H9 (cell line): ENCODE results near the gene ZNHIT2. TPM values are rescaled to one million over a fixed set of nuclear protein-coding genes. Genes with fewer than 3 reads are reported as not detected.

Source experiments
- DNase-seq: peaks from one replicate; pipeline ENCODE4 v3.0.0-alpha.2; 2017
- H2AFZ ChIP-seq: one replicate; pipeline ENCODE4 v1.6.1; 2013; ENCODE audit warnings: mild to moderate bottlenecking, low read length, control low read depth, moderate library complexity
- H2AK5ac ChIP-seq: 2 replicates; pipeline ENCODE4 v1.6.1; 2013; ENCODE audit warnings: low read length, control low read depth, mixed read lengths; ENCODE audit not compliant: insufficient read length
- H2BK120ac ChIP-seq: one replicate; pipeline ENCODE4 v1.6.1; 2013; ENCODE audit warnings: low read depth, mild to moderate bottlenecking, low read length, control low read depth, inconsistent platforms; ENCODE audit not compliant: poor library complexity, severe bottlenecking
- H2BK12ac ChIP-seq: 2 replicates; pipeline ENCODE4 v1.6.1; 2013; ENCODE audit warnings: low read length, control low read depth, mixed read lengths, low read depth; ENCODE audit not compliant: insufficient read length
- H2BK15ac ChIP-seq: 2 replicates; pipeline ENCODE4 v1.6.1; 2013; ENCODE audit warnings: low read depth, low read length, control low read depth
- H2BK20ac ChIP-seq: one replicate; pipeline ENCODE4 v1.6.1; 2013; ENCODE audit warnings: low read depth, mild to moderate bottlenecking, low read length, control low read depth, inconsistent platforms; ENCODE audit not compliant: poor library complexity, severe bottlenecking
- H2BK5ac ChIP-seq: 2 replicates; pipeline ENCODE4 v1.6.1; 2013; ENCODE audit warnings: low read length, control low read depth, mixed read lengths; ENCODE audit not compliant: insufficient read length
- H3K14ac ChIP-seq: 2 replicates; pipeline ENCODE4 v1.6.1; 2013; ENCODE audit warnings: low read length, control low read depth; ENCODE audit not compliant: insufficient read depth
- H3K18ac ChIP-seq: 2 replicates; pipeline ENCODE4 v1.6.1; 2013; ENCODE audit warnings: low read depth, mild to moderate bottlenecking, mixed read lengths, low read length, control low read depth; ENCODE audit not compliant: insufficient read length
- H3K23ac ChIP-seq: 2 replicates; pipeline ENCODE4 v1.6.1; 2013; ENCODE audit warnings: low read length, control low read depth, mixed read lengths, low read depth; ENCODE audit not compliant: insufficient read length
- H3K23me2 ChIP-seq: 2 replicates; pipeline ENCODE4 v1.6.1; 2013; ENCODE audit warnings: low read depth, mild to moderate bottlenecking, mixed read lengths, low read length, control low read depth; ENCODE audit not compliant: insufficient read length, poor library complexity, severe bottlenecking
- H3K27ac ChIP-seq: 2 replicates; pipeline ENCODE4 v1.5.1; 2013; ENCODE audit warnings: low read length, control low read depth, mixed read lengths, low read depth; ENCODE audit not compliant: insufficient read length
- H3K27me3 ChIP-seq: 2 replicates; pipeline ENCODE4 v1.6.1; 2013; ENCODE audit warnings: low read length, control low read depth, inconsistent platforms; ENCODE audit not compliant: insufficient read depth
- H3K4ac ChIP-seq: 2 replicates; pipeline ENCODE4 v1.6.1; 2013; ENCODE audit warnings: low read depth, mild to moderate bottlenecking, control low read depth, inconsistent platforms, low read length, moderate library complexity
- H3K4me1 ChIP-seq: 2 replicates; pipeline ENCODE4 v1.6.1; 2013; ENCODE audit warnings: low read length, control low read depth, inconsistent platforms; ENCODE audit not compliant: insufficient read depth
- H3K4me2 ChIP-seq: 2 replicates; pipeline ENCODE4 v1.6.1; 2013; ENCODE audit warnings: low read length, control low read depth, mixed read lengths; ENCODE audit not compliant: insufficient read length, insufficient read depth
- H3K56ac ChIP-seq: 2 replicates; pipeline ENCODE4 v1.6.1; 2013; ENCODE audit warnings: low read depth, mild to moderate bottlenecking, mixed read lengths, low read length, control low read depth; ENCODE audit not compliant: insufficient read length
- H3K79me1 ChIP-seq: 2 replicates; pipeline ENCODE4 v1.6.1; 2013; ENCODE audit warnings: low read depth, mild to moderate bottlenecking, moderate library complexity, low read length, control low read depth, inconsistent platforms; ENCODE audit not compliant: insufficient read depth, poor library complexity, severe bottlenecking
- H3K79me2 ChIP-seq: 2 replicates; pipeline ENCODE4 v1.6.1; 2013; ENCODE audit warnings: low read length, control low read depth, inconsistent platforms; ENCODE audit not compliant: insufficient read depth
- H3K9ac ChIP-seq: 2 replicates; pipeline ENCODE4 v1.6.1; 2013; ENCODE audit warnings: low read length, control low read depth, mixed read lengths; ENCODE audit not compliant: insufficient read length; ENCODE audit errors: extremely low read depth
- H3K9me3 ChIP-seq: one replicate; pipeline ENCODE4 v1.6.1; 2013; ENCODE audit warnings: low read depth, low read length, inconsistent platforms; ENCODE audit not compliant: control insufficient read depth
- H3T11ph ChIP-seq: one replicate; pipeline ENCODE4 v1.6.1; 2013; ENCODE audit warnings: mild to moderate bottlenecking, low read length, control low read depth, inconsistent platforms
- H4K20me1 ChIP-seq: one replicate; pipeline ENCODE4 v1.6.1; 2013; ENCODE audit not compliant: control insufficient read depth, insufficient read length, insufficient read depth
- H4K5ac ChIP-seq: 2 replicates; pipeline ENCODE4 v1.6.1; 2013; ENCODE audit warnings: low read depth, mild to moderate bottlenecking, mixed read lengths, low read length, control low read depth; ENCODE audit not compliant: insufficient read length
- H4K8ac ChIP-seq: replicated peaks from 2 replicates; pipeline ENCODE4 v1.6.1; 2013; ENCODE audit warnings: low read length, control low read depth, mixed read lengths, low read depth; ENCODE audit not compliant: insufficient read length
- H4K91ac ChIP-seq: 2 replicates; pipeline ENCODE4 v1.6.1; 2013; ENCODE audit warnings: low read depth, mild to moderate bottlenecking, moderate library complexity, mixed read lengths, low read length, control low read depth; ENCODE audit not compliant: insufficient read length
- H3K27ac Mint-ChIP-seq, 3 experiments: 2 replicates in 2 of 3; 3 replicates in 1 of 3; pipeline ENCODE4 v1.8.0; 2020 to 2021; ENCODE audit warnings: mixed read lengths in 3 of 3, mild to moderate bottlenecking in 1 of 3, moderate library complexity in 1 of 3
- H3K27me3 Mint-ChIP-seq: 2 replicates; pipeline ENCODE4 v1.8.0; 2021; ENCODE audit warnings: low read depth, mild to moderate bottlenecking, moderate library complexity, mixed read lengths
- H3K36me3 Mint-ChIP-seq, 3 experiments: 2 replicates in 2 of 3; 3 replicates in 1 of 3; pipeline ENCODE4 v1.8.0; 2020 to 2021; ENCODE audit warnings: low read depth in 3 of 3, mixed read lengths in 3 of 3; ENCODE audit not compliant: insufficient read depth in 1 of 3
- H3K4me1 Mint-ChIP-seq, 2 experiments: 2 replicates each; pipeline ENCODE4 v1.8.0; 2020; ENCODE audit warnings: mixed read lengths in 2 of 2
- H3K4me3 Mint-ChIP-seq, 2 experiments: 2 replicates in 1 of 2; 3 replicates in 1 of 2; pipeline ENCODE4 v1.8.0; 2020 to 2021; ENCODE audit warnings: mild to moderate bottlenecking in 2 of 2, mixed read lengths in 2 of 2, moderate library complexity in 1 of 2
- H3K9me3 Mint-ChIP-seq, 2 experiments: 2 replicates in 1 of 2; 3 replicates in 1 of 2; pipeline ENCODE4 v1.8.0; 2020; ENCODE audit warnings: mild to moderate bottlenecking in 2 of 2, mixed read lengths in 2 of 2, moderate library complexity in 1 of 2
- WGBS: extraction: QIAGEN DNeasy Blood & Tissue Kit; methylation state at CpG from one replicate; pipeline ENCODE4 v1.1.7; 2013; ENCODE audit warnings: missing lambda C conversion rate, low lambda C conversion rate, mixed read lengths; ENCODE audit not compliant: insufficient read length; ENCODE audit errors: extremely low coverage; 5-methylcytosine and 5-hydroxymethylcytosine counted together
- total RNA-seq: library from RNA; stranded (reverse); gene quantifications from 2 replicates; pipeline ENCODE4 v1.2.1, GENCODE V29; 2021
- TF ChIP-seq, protein P1 (sequence below): fragments of 200-600 bp; sonication (generic); conservative IDR thresholded peaks from 3 replicates; pipeline ENCODE4 v1.8.0; 2021; ENCODE audit warnings: antibody characterized with exemption, mild to moderate bottlenecking

Gene ZNHIT2
- total RNA-seq, 1 experiment from 2014 or later = 18.3 TPM

GRCh38 chr11:65083134-65083833, 34.2 kb downstream of the ZNHIT2 start:
- TF ChIP-seq, protein P1, sequence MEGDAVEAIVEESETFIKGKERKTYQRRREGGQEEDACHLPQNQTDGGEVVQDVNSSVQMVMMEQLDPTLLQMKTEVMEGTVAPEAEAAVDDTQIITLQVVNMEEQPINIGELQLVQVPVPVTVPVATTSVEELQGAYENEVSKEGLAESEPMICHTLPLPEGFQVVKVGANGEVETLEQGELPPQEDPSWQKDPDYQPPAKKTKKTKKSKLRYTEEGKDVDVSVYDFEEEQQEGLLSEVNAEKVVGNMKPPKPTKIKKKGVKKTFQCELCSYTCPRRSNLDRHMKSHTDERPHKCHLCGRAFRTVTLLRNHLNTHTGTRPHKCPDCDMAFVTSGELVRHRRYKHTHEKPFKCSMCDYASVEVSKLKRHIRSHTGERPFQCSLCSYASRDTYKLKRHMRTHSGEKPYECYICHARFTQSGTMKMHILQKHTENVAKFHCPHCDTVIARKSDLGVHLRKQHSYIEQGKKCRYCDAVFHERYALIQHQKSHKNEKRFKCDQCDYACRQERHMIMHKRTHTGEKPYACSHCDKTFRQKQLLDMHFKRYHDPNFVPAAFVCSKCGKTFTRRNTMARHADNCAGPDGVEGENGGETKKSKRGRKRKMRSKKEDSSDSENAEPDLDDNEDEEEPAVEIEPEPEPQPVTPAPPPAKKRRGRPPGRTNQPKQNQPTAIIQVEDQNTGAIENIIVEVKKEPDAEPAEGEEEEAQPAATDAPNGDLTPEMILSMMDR = no peak
- no peak for DNase-seq
- no peak overlapping the region for H3K27ac ChIP-seq

More at GRCh38 chr11:65083134-65083833, 34.2 kb downstream of the ZNHIT2 start:
- Mint-ChIP-seq H3K4me1 (peaks cover 15 to 22% of the 10 kb centered on the region in 2 experiments), H3K27me3 (no peaks in the 10 kb centered on the region), H3K4me3 (peak overlapping the region; percentile 97 to 99), H3K36me3 (peaks cover 32 to 66% (median 65%) of the 10 kb centered on the region in 3 experiments), H3K27ac (peak overlapping the region; percentile 98 to 100 (median 99)), H3K9me3 (no peaks in the 10 kb centered on the region; a peak in 1 of 5 replicates)
- Histone ChIP-seq H3K56ac (no peak overlapping the region), H3K9ac (peak overlapping the region; percentile 93), H3K79me2 (peaks cover 8% of the 10 kb centered on the region; the same call in 1 of the 2 replicates), H2AK5ac (no peak overlapping the region), H4K20me1 (peaks cover 3% of the 10 kb centered on the region), H2AFZ (no peak overlapping the region), H4K8ac (no peak overlapping the region), H3K14ac (peak overlapping the region; percentile 62; the same call in 1 of the 2 replicates), H3K79me1 (peaks cover 5% of the 10 kb centered on the region), H3K23ac (no peak overlapping the region), H3K27me3 (no peaks in the 10 kb centered on the region), H2BK5ac (no peak overlapping the region), H2BK15ac (no peak overlapping the region), H3K9me3 (no peaks in the 10 kb centered on the region), H3K4me1 (no peaks in the 10 kb centered on the region), H3K4ac (no peak overlapping the region; the same call in 1 of the 2 replicates), H4K91ac (no peak overlapping the region), H2BK120ac (no peak overlapping the region), H3T11ph (no peak overlapping the region), H2BK20ac (no peak overlapping the region), H3K4me2 (peak overlapping the region; percentile 79), H3K18ac (peak overlapping the region; percentile 56), H4K5ac (no peak overlapping the region), H3K23me2 (peaks cover 12% of the 10 kb centered on the region), H2BK12ac (no peak overlapping the region)
- WGBS = no CpG with 5 or more reads among the region's 13 CpGs
